Measurements from ENCODE around the gene CMBL. TPM values are rescaled to one million over a fixed set of nuclear protein-coding genes. Genes with fewer than 3 reads are reported as not detected.
"Not testable (repeated sequence)": the region's sequence is repeated elsewhere in the genome, so short reads cannot be mapped to it uniquely, and the experiment has no call there.

The CMBL gene
- total RNA-seq, 1 donor from 2014 or later: 24.8 TPM

GRCh38 chr5:10352430-10353240, 44.9 kb upstream of the CMBL start:
- peaks cover 35% of the 10 kb centered on the region for H3K4me1 Mint-ChIP-seq
- no peak for TF ChIP-seq CTCF (IDR thresholded peaks at IDR 0.05; ENCODE audit: unreplicated experiment)
- H3K36me3 Mint-ChIP-seq: no peaks in the 10 kb centered on the region
- no peaks in the 10 kb centered on the region for H3K27me3 Mint-ChIP-seq (ENCODE audit: low read depth)
- peak in 1 of 2 experiments; percentile 53 for DNase-seq (ENCODE audit: low spot score in 2 of 2, unreplicated experiment in 2 of 2)
- H3K4me3 Mint-ChIP-seq: peak overlapping the region; percentile 87
- H3K9me3 Mint-ChIP-seq: no peaks in the 10 kb centered on the region
- H3K27ac Mint-ChIP-seq: peak overlapping the region; percentile 99

DNA sequence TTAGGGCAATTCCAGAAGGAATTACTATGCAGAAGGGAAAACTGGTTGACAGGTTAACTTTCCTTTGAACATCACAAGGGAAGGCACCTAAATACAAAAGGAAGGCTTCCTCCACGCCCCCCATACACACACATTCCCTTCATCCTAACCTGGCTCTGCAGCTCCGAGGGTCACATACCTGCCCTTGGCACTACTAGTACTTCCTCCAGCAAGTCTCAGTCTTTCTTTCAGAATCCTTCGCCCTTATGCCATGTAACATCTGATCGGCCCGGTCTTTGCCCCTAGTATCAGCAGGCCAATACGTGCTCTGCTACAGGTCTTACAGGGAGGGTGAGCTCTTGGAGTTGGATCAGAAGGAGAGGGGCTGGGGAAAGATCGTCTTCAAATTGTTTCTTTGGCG, 44.2 kb upstream of the CMBL start:
- Mint-ChIP-seq H3K4me1 (peaks cover 29% of the 10 kb centered on the region), H3K27ac (peak overlapping the region; percentile 99), H3K36me3 (no peaks in the 10 kb centered on the region), H3K9me3 (no peaks in the 10 kb centered on the region), H3K4me3 (peak overlapping the region; percentile 87), H3K27me3 (ENCODE audit: low read depth) (no peaks in the 10 kb centered on the region)
- TF ChIP-seq CTCF (IDR thresholded peaks at IDR 0.05; ENCODE audit: unreplicated experiment): no peak
- no peak for DNase-seq (ENCODE audit: low spot score in 2 of 2, unreplicated experiment in 2 of 2)

DNA sequence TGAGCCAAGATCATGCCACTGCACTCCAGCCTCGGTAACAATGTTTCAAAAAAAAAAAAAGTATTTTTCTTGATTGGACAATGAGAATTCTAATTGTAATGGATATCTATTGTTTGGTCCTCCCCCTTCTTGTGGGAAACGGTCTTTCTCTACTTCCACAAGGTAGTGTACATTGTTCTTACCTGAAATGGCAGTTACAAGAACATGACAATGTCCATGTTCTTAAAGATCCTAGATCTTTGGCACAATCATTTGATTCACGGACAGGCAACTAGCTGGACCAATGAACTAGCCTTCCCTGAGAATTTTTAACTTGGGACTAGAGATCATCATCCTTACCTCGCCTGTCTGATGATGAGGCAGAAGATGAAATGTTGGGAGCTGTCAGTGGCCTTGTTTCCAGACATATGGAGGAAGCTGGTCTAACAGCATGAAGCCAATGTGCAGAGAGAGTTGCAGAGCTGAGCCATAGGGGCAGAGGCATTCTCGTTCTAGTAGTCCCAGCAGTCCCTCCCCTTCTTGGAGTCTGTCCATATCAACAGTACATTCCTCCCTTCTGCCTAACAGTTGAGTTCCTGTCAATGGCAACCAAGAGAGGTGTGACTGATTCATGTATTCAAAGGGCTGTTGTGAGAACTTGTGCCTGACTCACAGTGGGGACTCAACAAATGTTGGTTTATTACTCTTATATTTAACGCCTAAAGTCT, 43.6 kb upstream of the CMBL start:
- Mint-ChIP-seq H3K9me3 (no peaks in the 10 kb centered on the region), H3K36me3 (no peaks in the 10 kb centered on the region), H3K4me1 (peaks cover 25% of the 10 kb centered on the region), H3K4me3 (peak overlapping the region; percentile 87), H3K27ac (peak overlapping the region; percentile 99), H3K27me3 (ENCODE audit: low read depth) (no peaks in the 10 kb centered on the region)
- TF ChIP-seq CTCF (IDR thresholded peaks at IDR 0.05; ENCODE audit: unreplicated experiment): no peak
- no peak for DNase-seq (ENCODE audit: low spot score in 2 of 2, unreplicated experiment in 2 of 2)

GRCh38 chr5:10348258-10348657, 40.6 kb upstream of the CMBL start:
- Mint-ChIP-seq H3K27me3 (ENCODE audit: low read depth) (no peaks in the 10 kb centered on the region), H3K9me3 (no peaks in the 10 kb centered on the region), H3K36me3 (no peaks in the 10 kb centered on the region), H3K4me3 (no peak overlapping the region), H3K4me1 (peaks cover 15% of the 10 kb centered on the region), H3K27ac (no peak overlapping the region)
- TF ChIP-seq CTCF (IDR thresholded peaks at IDR 0.05; ENCODE audit: unreplicated experiment): no peak
- DNase-seq (ENCODE audit: low spot score in 2 of 2, unreplicated experiment in 2 of 2): no peak

DNA sequence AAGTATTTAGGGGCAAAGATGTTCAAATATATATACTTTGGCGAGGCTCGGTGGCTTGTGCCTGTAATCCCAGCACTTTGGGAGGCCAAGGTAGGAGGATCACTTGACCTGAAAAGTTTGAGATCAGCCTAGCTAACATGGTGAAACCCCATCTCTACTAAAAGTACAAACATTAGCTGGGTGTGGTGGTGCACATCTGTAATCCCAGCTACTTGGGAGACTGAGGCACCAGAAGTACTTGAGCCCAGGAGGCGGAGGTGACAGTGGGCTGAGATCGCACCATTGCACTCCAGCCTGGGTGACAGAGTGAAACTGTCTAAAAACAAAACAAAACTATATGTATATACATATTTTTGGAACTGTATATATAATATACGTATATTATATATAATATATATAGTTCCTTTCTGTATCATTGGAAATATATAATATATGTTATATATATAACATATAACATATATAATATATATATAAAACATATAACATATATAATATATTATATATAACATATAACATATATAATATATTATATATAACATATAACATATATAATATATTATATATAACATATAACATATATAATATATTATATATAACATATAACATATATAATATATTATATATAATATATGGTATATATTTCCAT, 36.9 kb upstream of the CMBL start:
- H3K9me3 Mint-ChIP-seq; H3K27ac Mint-ChIP-seq; H3K4me1 Mint-ChIP-seq; H3K36me3 Mint-ChIP-seq; H3K27me3 Mint-ChIP-seq (ENCODE audit: low read depth); H3K4me3 Mint-ChIP-seq; DNase-seq (ENCODE audit: low spot score in 2 of 2, unreplicated experiment in 2 of 2): not testable (repeated sequence)

GRCh38 chr5:10343486-10343885, 35.8 kb upstream of the CMBL start:
- Mint-ChIP-seq H3K36me3 (no peaks in the 10 kb centered on the region), H3K4me1 (no peaks in the 10 kb centered on the region), H3K9me3 (no peaks in the 10 kb centered on the region), H3K4me3 (no peak overlapping the region), H3K27ac (no peak overlapping the region), H3K27me3 (ENCODE audit: low read depth) (no peaks in the 10 kb centered on the region)
- TF ChIP-seq CTCF (IDR thresholded peaks at IDR 0.05; ENCODE audit: unreplicated experiment): no peak
- DNase-seq (ENCODE audit: low spot score in 2 of 2, unreplicated experiment in 2 of 2): no peak

Data from mesothelial cell of epicardium (in vitro differentiated cells).